IMR-90 (cell line): ENCODE results near the gene ERAS.

Source experiments
- CEBPB ChIP-seq: IDR thresholded peaks from 2 replicates; pipeline ENCODE4 v1.6.1; 2012; ENCODE audit warnings: low read depth, low read length, improper control_type of control experiment
- CTCF ChIP-seq: conservative IDR thresholded peaks from 2 replicates; pipeline ENCODE4 v1.5.1; 2012; ENCODE audit warnings: mild to moderate bottlenecking, low read depth, low read length, improper control_type of control experiment
- NFE2L2 ChIP-seq: fragments of 150-350 bp; IDR thresholded peaks from 2 replicates; pipeline ENCODE4 v1.6.1; 2016; ENCODE audit warnings: low read depth, mild to moderate bottlenecking, low read length
- POLR2A ChIP-seq: IDR thresholded peaks from 2 replicates; pipeline ENCODE4 v1.6.1; 2012; ENCODE audit warnings: mild to moderate bottlenecking, low read depth, low read length
- SMC3 ChIP-seq: fragments of 150-350 bp; IDR thresholded peaks from 2 replicates; pipeline ENCODE4 v1.6.1; 2016; ENCODE audit warnings: low read depth, mild to moderate bottlenecking, antibody characterized with exemption, low read length, moderate library complexity

- TF ChIP-seq CTCF, result no peak
- no peak for TF ChIP-seq SMC3
- TF ChIP-seq CEBPB, result no peak
- no peak for TF ChIP-seq POLR2A
- no peak for TF ChIP-seq NFE2L2
Measured at GRCh38 chrX:48816014-48816810, 10.1 kb upstream of the ERAS start.
